AG10803 (cell line): ENCODE results near the gene SELENOM.
"Not testable (repeated sequence)": the region's sequence is repeated elsewhere in the genome, so short reads cannot be mapped to it uniquely, and the experiment has no call there.

Experiments
- DNase-seq: peaks from one replicate; pipeline ENCODE4 v3.0.0; 2010; ENCODE audit warnings: low read depth
- H3K4me3 ChIP-seq: 2 replicates; pipeline ENCODE4 v1.5.1; 2011; ENCODE audit warnings: mild to moderate bottlenecking, low read length, control low read depth
- TF ChIP-seq, protein P1 (sequence below): conservative IDR thresholded peaks from 2 replicates; pipeline ENCODE4 v1.5.1; 2011; ENCODE audit warnings: mild to moderate bottlenecking, low read length, control low read depth, inconsistent platforms

Gene SELENOM

GRCh38 chr22:31097941-31098631 is 9.3 kb downstream of the SELENOM start:
- no peak overlapping the region for H3K4me3 ChIP-seq
- no peak for DNase-seq
- TF ChIP-seq, protein P1, sequence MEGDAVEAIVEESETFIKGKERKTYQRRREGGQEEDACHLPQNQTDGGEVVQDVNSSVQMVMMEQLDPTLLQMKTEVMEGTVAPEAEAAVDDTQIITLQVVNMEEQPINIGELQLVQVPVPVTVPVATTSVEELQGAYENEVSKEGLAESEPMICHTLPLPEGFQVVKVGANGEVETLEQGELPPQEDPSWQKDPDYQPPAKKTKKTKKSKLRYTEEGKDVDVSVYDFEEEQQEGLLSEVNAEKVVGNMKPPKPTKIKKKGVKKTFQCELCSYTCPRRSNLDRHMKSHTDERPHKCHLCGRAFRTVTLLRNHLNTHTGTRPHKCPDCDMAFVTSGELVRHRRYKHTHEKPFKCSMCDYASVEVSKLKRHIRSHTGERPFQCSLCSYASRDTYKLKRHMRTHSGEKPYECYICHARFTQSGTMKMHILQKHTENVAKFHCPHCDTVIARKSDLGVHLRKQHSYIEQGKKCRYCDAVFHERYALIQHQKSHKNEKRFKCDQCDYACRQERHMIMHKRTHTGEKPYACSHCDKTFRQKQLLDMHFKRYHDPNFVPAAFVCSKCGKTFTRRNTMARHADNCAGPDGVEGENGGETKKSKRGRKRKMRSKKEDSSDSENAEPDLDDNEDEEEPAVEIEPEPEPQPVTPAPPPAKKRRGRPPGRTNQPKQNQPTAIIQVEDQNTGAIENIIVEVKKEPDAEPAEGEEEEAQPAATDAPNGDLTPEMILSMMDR = no peak

DNA sequence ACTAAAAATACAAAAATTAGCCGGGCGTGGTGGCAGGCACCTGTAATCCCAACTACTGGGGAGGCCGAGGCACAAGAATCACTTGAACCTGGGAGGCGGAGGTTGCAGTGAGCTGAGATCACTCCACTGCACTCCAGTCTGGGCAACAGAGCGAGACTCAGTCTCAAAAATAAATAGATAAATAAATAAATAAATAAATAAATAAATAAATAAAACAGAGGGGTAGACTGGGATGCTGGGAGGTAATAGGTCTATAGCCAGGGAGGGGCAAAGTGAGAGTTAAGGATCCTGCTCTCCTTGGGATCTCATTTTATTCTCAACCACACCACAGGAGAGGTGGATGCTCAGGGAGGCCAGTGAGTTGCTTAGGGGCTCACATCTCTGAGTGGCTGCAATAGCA is 9.8 kb downstream of the SELENOM start:
- not testable (repeated sequence) for H3K4me3 ChIP-seq, DNase-seq

- DNase-seq = no peak
- TF ChIP-seq, protein P1 = no peak
- H3K4me3 ChIP-seq = no peak overlapping the region
Observed at GRCh38 chr22:31096657-31097279, 10.6 kb downstream of the SELENOM start.

- no peak for DNase-seq
- H3K4me3 ChIP-seq = no peak overlapping the region
- TF ChIP-seq, protein P1 = no peak
Observed at GRCh38 chr22:31095637-31096249, 11.6 kb downstream of the SELENOM start.

DNA sequence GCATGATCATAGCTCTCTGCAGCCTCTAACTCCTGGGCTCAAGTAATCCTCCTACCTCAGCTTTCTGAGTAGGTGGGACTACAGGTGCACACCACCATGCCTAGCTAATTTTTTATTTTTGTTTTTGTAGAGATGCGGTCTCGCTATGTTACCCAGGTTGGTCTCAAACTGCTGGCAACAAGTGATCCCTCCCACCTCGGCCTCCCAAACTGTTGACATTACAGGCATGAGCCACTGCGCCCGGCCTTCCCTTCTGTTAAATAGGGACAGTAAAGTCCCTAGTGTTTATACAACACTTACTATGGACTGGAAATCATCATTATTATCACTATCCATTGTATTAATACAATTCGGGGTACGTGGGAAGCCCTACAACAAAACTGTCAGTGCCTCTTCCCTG is 12.6 kb downstream of the SELENOM start:
- H3K4me3 ChIP-seq = no peak overlapping the region
- DNase-seq = no peak

GRCh38 chr22:31094021-31094551 is 13.3 kb downstream of the SELENOM start:
- no peak overlapping the region for H3K4me3 ChIP-seq
- TF ChIP-seq, protein P1 = no peak
- DNase-seq = no peak

More for the DNA sequence above, 12.6 kb downstream of the SELENOM start:
- TF ChIP-seq, protein P1 = no peak

GRCh38 chr22:31093086-31093850 is 14.1 kb downstream of the SELENOM start:
- DNase-seq = no peak
- TF ChIP-seq, protein P1 = no peak
- H3K4me3 ChIP-seq = no peak overlapping the region
